Measurements from ENCODE around the gene ANKFY1. TPM values are rescaled to one million over a fixed set of nuclear protein-coding genes. Genes with fewer than 3 reads are reported as not detected.

ANKFY1 gene
- total and polyA plus RNA-seq, 7 experiments from 2014 or later: 11.7 to 84.5 (median 61.5) TPM

- Mint-ChIP-seq H3K4me3 (peak overlapping the region in 1 of 10 donors; percentile 18), H3K27ac (peak overlapping the region in 1 of 9 donors; percentile 42), H3K4me1 (peaks cover 22 to 55% (median 49%) of the 10 kb centered on the region in 7 donors), H3K36me3 (peaks cover 0 to 15% (median 6%) of the 10 kb centered on the region in 5 donors), H3K27me3 (no peaks in the 10 kb centered on the region), H3K9me3 (no peaks in the 10 kb centered on the region)
- H3K27ac ChIP-seq (ENCODE audit: low read depth, low read length): no peak overlapping the region
- ChIA-PET POLR2A (interaction anchor here (1.0 kb wide), 1 partner anchor 13 kb away, joined by 3 read pairs; no protein-coding TSS in a partner anchor), CTCF (interaction anchor here (0.6 to 1.4 kb wide), 3 partner anchors 14 to 1140 kb away, joined by 3 to 5 read pairs (median 3); no protein-coding TSS in a partner anchor)
- peaks cover 6% of the 10 kb centered on the region in 2 donors for H3K4me1 ChIP-seq (ENCODE audit: control insufficient read depth in 2 of 2, insufficient read depth in 2 of 2, low read length in 2 of 2)
- H3K27me3 ChIP-seq (ENCODE audit: control insufficient read depth in 2 of 2, insufficient read depth in 2 of 2, low read length in 2 of 2): no peaks in the 10 kb centered on the region
- H3K36me3 ChIP-seq (ENCODE audit: control insufficient read depth in 2 of 3, insufficient read depth in 3 of 3, low read length in 3 of 3): peaks cover 0 to 20% (median 0%) of the 10 kb centered on the region in 3 experiments
- DNase-seq: no peak
- no peaks in the 10 kb centered on the region for H3K9me3 ChIP-seq (ENCODE audit: control insufficient read depth in 2 of 3, low read length in 3 of 3)
- intact Hi-C loops (cut with micrococcal nuclease): no loop called here
- no peak for ATAC-seq
- H3K4me3 ChIP-seq (ENCODE audit: low read length): no peak overlapping the region
Measured at GRCh38 chr17:4246674-4247073, 17.1 kb downstream of the ANKFY1 start.

- peaks cover 7 to 21% (median 16%) of the 10 kb centered on the region in 7 donors for H3K4me1 Mint-ChIP-seq
Measured at GRCh38 chr17:4241535-4241934, 22.2 kb downstream of the ANKFY1 start.

GRCh38 chr17:4236456-4236855 is 27.3 kb downstream of the ANKFY1 start:
- Histone ChIP-seq H3K27me3 (ENCODE audit: control insufficient read depth in 2 of 2, insufficient read depth in 2 of 2, low read length in 2 of 2) (no peaks in the 10 kb centered on the region), H3K9me3 (ENCODE audit: control insufficient read depth in 2 of 3, low read length in 3 of 3) (no peaks in the 10 kb centered on the region), H3K27ac (ENCODE audit: low read depth, low read length) (no peak overlapping the region), H3K4me1 (ENCODE audit: control insufficient read depth in 2 of 2, insufficient read depth in 2 of 2, low read length in 2 of 2) (peaks cover 6 to 9% of the 10 kb centered on the region in 2 donors), H3K36me3 (ENCODE audit: control insufficient read depth in 2 of 3, insufficient read depth in 3 of 3, low read length in 3 of 3) (peaks cover 7 to 62% (median 14%) of the 10 kb centered on the region in 3 experiments), H3K4me3 (ENCODE audit: low read length) (no peak overlapping the region)
- no peak overlapping the region for H3K27ac Mint-ChIP-seq
- DNase-seq (no peak), ATAC-seq (no peak)
- POLR2A ChIA-PET: no interaction called here
- CTCF ChIA-PET: no interaction called here
- H3K4me1 Mint-ChIP-seq: peaks cover 14 to 22% (median 19%) of the 10 kb centered on the region in 7 donors
- no peaks in the 10 kb centered on the region for H3K9me3 Mint-ChIP-seq
- peaks cover 6 to 31% (median 12%) of the 10 kb centered on the region in 5 donors for H3K36me3 Mint-ChIP-seq
- intact Hi-C loops (cut with micrococcal nuclease): no loop called here
- no peaks in the 10 kb centered on the region for H3K27me3 Mint-ChIP-seq
- no peak overlapping the region for H3K4me3 Mint-ChIP-seq

More at GRCh38 chr17:4241535-4241934, 22.2 kb downstream of the ANKFY1 start:
- H3K36me3 ChIP-seq (ENCODE audit: control insufficient read depth in 2 of 3, insufficient read depth in 3 of 3, low read length in 3 of 3): peaks cover 0 to 40% (median 6%) of the 10 kb centered on the region in 3 experiments
- no peaks in the 10 kb centered on the region for H3K4me1 ChIP-seq (ENCODE audit: control insufficient read depth in 2 of 2, insufficient read depth in 2 of 2, low read length in 2 of 2)
- Mint-ChIP-seq H3K27ac (no peak overlapping the region), H3K9me3 (no peaks in the 10 kb centered on the region), H3K36me3 (peaks cover 6 to 26% (median 9%) of the 10 kb centered on the region in 5 donors), H3K27me3 (no peaks in the 10 kb centered on the region), H3K4me3 (no peak overlapping the region)
- ATAC-seq (no peak), DNase-seq (no peak)
- H3K27me3 ChIP-seq (ENCODE audit: control insufficient read depth in 2 of 2, insufficient read depth in 2 of 2, low read length in 2 of 2): no peaks in the 10 kb centered on the region
- intact Hi-C loops (cut with micrococcal nuclease): no loop called here
- no peak overlapping the region for H3K27ac ChIP-seq (ENCODE audit: low read depth, low read length)
- no peaks in the 10 kb centered on the region for H3K9me3 ChIP-seq (ENCODE audit: control insufficient read depth in 2 of 3, low read length in 3 of 3)
- no peak overlapping the region for H3K4me3 ChIP-seq (ENCODE audit: low read length)
- ChIA-PET POLR2A (no interaction called here), CTCF (interaction anchor here (0.7 to 1.1 kb wide), 2 partner anchors 52 to 68 kb away, joined by 3 read pairs; no protein-coding TSS in a partner anchor)

- peaks cover 6 to 9% of the 10 kb centered on the region in 2 donors for H3K4me1 ChIP-seq (ENCODE audit: control insufficient read depth in 2 of 2, insufficient read depth in 2 of 2, low read length in 2 of 2)
- H3K27ac Mint-ChIP-seq: no peak overlapping the region
- H3K4me1 Mint-ChIP-seq: peaks cover 11 to 20% (median 19%) of the 10 kb centered on the region in 7 donors
- no peak for DNase-seq
- H3K27ac ChIP-seq (ENCODE audit: low read depth, low read length): no peak overlapping the region
- CTCF ChIA-PET: interaction anchor here (0.7 kb wide), 1 partner anchor 180 kb away, joined by 3 read pairs; no protein-coding TSS in a partner anchor
- H3K27me3 Mint-ChIP-seq: no peaks in the 10 kb centered on the region
- POLR2A ChIA-PET: no interaction called here
- intact Hi-C loops (cut with micrococcal nuclease): no loop called here
- ATAC-seq: no peak
- H3K9me3 ChIP-seq (ENCODE audit: control insufficient read depth in 2 of 3, low read length in 3 of 3): no peaks in the 10 kb centered on the region
- no peak overlapping the region for H3K4me3 Mint-ChIP-seq
- H3K36me3 ChIP-seq (ENCODE audit: control insufficient read depth in 2 of 3, insufficient read depth in 3 of 3, low read length in 3 of 3): peaks cover 7 to 63% (median 10%) of the 10 kb centered on the region in 3 experiments
- no peaks in the 10 kb centered on the region for H3K27me3 ChIP-seq (ENCODE audit: control insufficient read depth in 2 of 2, insufficient read depth in 2 of 2, low read length in 2 of 2)
- H3K36me3 Mint-ChIP-seq: peaks cover 6 to 35% (median 8%) of the 10 kb centered on the region in 5 donors
- no peak overlapping the region for H3K4me3 ChIP-seq (ENCODE audit: low read length)
- H3K9me3 Mint-ChIP-seq: no peaks in the 10 kb centered on the region
Measured at GRCh38 chr17:4235372-4236279, 28.2 kb downstream of the ANKFY1 start.

GRCh38 chr17:4234401-4234800 is 29.4 kb downstream of the ANKFY1 start:
- POLR2A ChIA-PET: no interaction called here
- peaks cover 3 to 29% (median 6%) of the 10 kb centered on the region in 5 donors for H3K36me3 Mint-ChIP-seq
- no peak overlapping the region for H3K4me3 Mint-ChIP-seq
- intact Hi-C loops (cut with micrococcal nuclease): no loop called here
- DNase-seq (no peak), ATAC-seq (no peak)
- peaks cover 6 to 9% of the 10 kb centered on the region in 2 donors for H3K4me1 ChIP-seq (ENCODE audit: control insufficient read depth in 2 of 2, insufficient read depth in 2 of 2, low read length in 2 of 2)
- H3K27me3 ChIP-seq (ENCODE audit: control insufficient read depth in 2 of 2, insufficient read depth in 2 of 2, low read length in 2 of 2): no peaks in the 10 kb centered on the region
- CTCF ChIA-PET: no interaction called here
- no peak overlapping the region for H3K4me3 ChIP-seq (ENCODE audit: low read length)
- H3K27ac ChIP-seq (ENCODE audit: low read depth, low read length): no peak overlapping the region
- peaks cover 10 to 19% (median 18%) of the 10 kb centered on the region in 7 donors for H3K4me1 Mint-ChIP-seq
- no peak overlapping the region for H3K27ac Mint-ChIP-seq
- H3K9me3 ChIP-seq (ENCODE audit: control insufficient read depth in 2 of 3, low read length in 3 of 3): no peaks in the 10 kb centered on the region
- H3K36me3 ChIP-seq (ENCODE audit: control insufficient read depth in 2 of 3, insufficient read depth in 3 of 3, low read length in 3 of 3): peaks cover 7 to 59% (median 8%) of the 10 kb centered on the region in 3 experiments
- no peaks in the 10 kb centered on the region for H3K27me3 Mint-ChIP-seq
- H3K9me3 Mint-ChIP-seq: no peaks in the 10 kb centered on the region

- no peaks in the 10 kb centered on the region for H3K27me3 Mint-ChIP-seq
- Histone ChIP-seq H3K27ac (ENCODE audit: low read depth, low read length) (no peak overlapping the region), H3K4me3 (ENCODE audit: low read length) (no peak overlapping the region), H3K4me1 (ENCODE audit: control insufficient read depth in 2 of 2, insufficient read depth in 2 of 2, low read length in 2 of 2) (peaks cover 6 to 9% of the 10 kb centered on the region in 2 donors), H3K27me3 (ENCODE audit: control insufficient read depth in 2 of 2, insufficient read depth in 2 of 2, low read length in 2 of 2) (no peaks in the 10 kb centered on the region), H3K36me3 (ENCODE audit: control insufficient read depth in 2 of 3, insufficient read depth in 3 of 3, low read length in 3 of 3) (peaks cover 7 to 53% (median 8%) of the 10 kb centered on the region in 3 experiments), H3K9me3 (ENCODE audit: control insufficient read depth in 2 of 3, low read length in 3 of 3) (no peaks in the 10 kb centered on the region)
- H3K9me3 Mint-ChIP-seq: no peaks in the 10 kb centered on the region
- H3K36me3 Mint-ChIP-seq: peaks cover 3 to 23% (median 6%) of the 10 kb centered on the region in 5 donors
- ATAC-seq (no peak), DNase-seq (no peak)
- ChIA-PET CTCF (interaction anchor here (1.4 kb wide), 1 partner anchor 17 kb away, joined by 5 read pairs; no protein-coding TSS in a partner anchor), POLR2A (no interaction called here)
- H3K4me3 Mint-ChIP-seq: no peak overlapping the region
- peaks cover 10 to 19% (median 18%) of the 10 kb centered on the region in 7 donors for H3K4me1 Mint-ChIP-seq
- peak overlapping the region in 5 of 9 donors; percentile 4 to 67 (median 39) for H3K27ac Mint-ChIP-seq
- intact Hi-C loops (cut with micrococcal nuclease): no loop called here
Measured at GRCh38 chr17:4233668-4234258, 30.0 kb downstream of the ANKFY1 start.

Data from naive thymus-derived CD4-positive, alpha-beta T cell (primary cell).